Measurements from ENCODE around the gene FAM241B.

DNA sequence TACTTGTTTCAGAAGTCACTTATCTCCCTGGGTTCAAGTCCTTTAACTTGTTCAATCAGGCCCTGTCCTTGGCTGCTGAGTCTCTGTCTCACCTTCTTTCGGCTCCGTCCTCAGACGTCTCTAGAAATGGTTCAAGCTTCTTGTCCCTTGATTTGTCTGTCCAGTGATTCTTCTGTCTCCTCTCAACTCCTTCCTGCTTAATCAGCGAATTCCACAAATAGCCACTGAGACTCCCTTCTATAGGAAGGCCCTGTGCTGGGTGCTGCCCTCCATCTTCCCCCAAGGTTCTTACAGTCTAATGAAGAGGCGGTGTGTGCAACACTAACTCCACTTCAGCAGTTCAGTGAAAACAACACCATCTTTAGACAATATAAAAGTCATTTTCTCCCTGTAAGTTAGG is 12.7 kb downstream of the FAM241B start:
- TF ChIP-seq, protein P1, sequence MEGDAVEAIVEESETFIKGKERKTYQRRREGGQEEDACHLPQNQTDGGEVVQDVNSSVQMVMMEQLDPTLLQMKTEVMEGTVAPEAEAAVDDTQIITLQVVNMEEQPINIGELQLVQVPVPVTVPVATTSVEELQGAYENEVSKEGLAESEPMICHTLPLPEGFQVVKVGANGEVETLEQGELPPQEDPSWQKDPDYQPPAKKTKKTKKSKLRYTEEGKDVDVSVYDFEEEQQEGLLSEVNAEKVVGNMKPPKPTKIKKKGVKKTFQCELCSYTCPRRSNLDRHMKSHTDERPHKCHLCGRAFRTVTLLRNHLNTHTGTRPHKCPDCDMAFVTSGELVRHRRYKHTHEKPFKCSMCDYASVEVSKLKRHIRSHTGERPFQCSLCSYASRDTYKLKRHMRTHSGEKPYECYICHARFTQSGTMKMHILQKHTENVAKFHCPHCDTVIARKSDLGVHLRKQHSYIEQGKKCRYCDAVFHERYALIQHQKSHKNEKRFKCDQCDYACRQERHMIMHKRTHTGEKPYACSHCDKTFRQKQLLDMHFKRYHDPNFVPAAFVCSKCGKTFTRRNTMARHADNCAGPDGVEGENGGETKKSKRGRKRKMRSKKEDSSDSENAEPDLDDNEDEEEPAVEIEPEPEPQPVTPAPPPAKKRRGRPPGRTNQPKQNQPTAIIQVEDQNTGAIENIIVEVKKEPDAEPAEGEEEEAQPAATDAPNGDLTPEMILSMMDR (optimal IDR thresholded peaks at IDR 0.05 in 1 of 3, IDR thresholded peaks at IDR 0.05 in 1 of 3, conservative IDR thresholded peaks at IDR 0.05 in 1 of 3; ENCODE audit: extremely low read depth in 1 of 3, insufficient read depth in 2 of 3, low read length in 3 of 3): no peak
- no peak for TF ChIP-seq EZH2 (IDR thresholded peaks at IDR 0.05; ENCODE audit: low read length)
